ENCODE data around the gene KCNMB1. TPM values are rescaled to one million over a fixed set of nuclear protein-coding genes. Genes with fewer than 3 reads are reported as not detected.
A peak's percentile ranks its signal among the peaks of the same experiment; 100 is the strongest.

The KCNMB1 gene
- 3.4 and 4.6 TPM in 2 replicates for total RNA-seq (2013; cell fraction: nucleolus; rRNA removed)
- total RNA-seq (2014; rRNA removed) (1.9 and 2.5 TPM in 2 replicates), total RNA-seq (2014; rRNA removed; fragmentation: Illumina TruSeq; extraction: Trizol) (1.6 and 1.9 TPM in 2 replicates), total RNA-seq (2021) (3.5 and 3.8 TPM in 2 replicates), polyA plus RNA-seq (2011; rRNA removed) (1.2 TPM in 2 replicates), polyA plus RNA-seq (2014; fragmentation: Illumina TruSeq; extraction: Trizol) (1.9 and 3.6 TPM in 2 replicates), polyA plus RNA-seq (2014; fragmentation: Nextera tagmentation; extraction: Ambion mirVana) (1 to 10 TPM; 2.3 to 2.8 TPM), polyA plus RNA-seq (2014; rRNA removed) (2.7 and 2.9 TPM in 2 replicates), polyA plus RNA-seq (2016; fragmentation: Nextera tagmentation; extraction: Ambion mirVana) (1 to 10 TPM; 2.5 to 3.4 TPM), polyA minus RNA-seq (2011; rRNA and poly(A)+ RNA removed) (3.5 and 3.7 TPM in 2 replicates), Bru-seq, nascent RNA (percentile 60 among the genes with signal in this experiment), BruChase-seq, experiment 1, labeled RNA remaining after a 6-hour chase (percentile 57 among the genes with signal in this experiment), BruChase-seq, experiment 2, labeled RNA remaining after a 2-hour chase (percentile 51 among the genes with signal in this experiment)
- 0.73 TPM for polyA plus RNA-seq (2011; ENCODE audit: low read depth)
- polyA plus RNA-seq (2011; cell fraction: cytosol; rRNA removed): 1.8 TPM in 2 replicates
- polyA plus RNA-seq (2011; cell fraction: nucleus; rRNA removed): 6.1 TPM in 2 replicates
- 0.87 and 1.7 TPM in 2 replicates for polyA plus RNA-seq (2012)
- polyA minus RNA-seq (2011; cell fraction: cytosol; rRNA and poly(A)+ RNA removed): 0.31 and 0.40 TPM in 2 replicates
- polyA minus RNA-seq (2011; cell fraction: nucleus; rRNA and poly(A)+ RNA removed): 1.2 and 3.2 TPM in 2 replicates
- long read RNA-seq, experiment 1, full-length matches to known transcripts: 8 of 8 reads
- long read RNA-seq, experiment 1, partial matches to known transcripts: 0 of 8 reads
- long read RNA-seq, experiment 1, other reads (novel, unspliced or antisense): 0 of 8 reads
- long read RNA-seq, experiment 2, full-length matches to known transcripts: 6 of 7 reads
- long read RNA-seq, experiment 2, partial matches to known transcripts: 0 of 7 reads
- long read RNA-seq, experiment 2, other reads (novel, unspliced or antisense): 1 of 7 reads

- peak within 1 kb of the TSS; percentile 5; the same call in 1 of the 2 replicates for H3K4me3 ChIP-seq
- no peaks in the 10 kb centered on the region for H3K79me2 ChIP-seq (ENCODE audit: control insufficient read depth, insufficient read depth, low read length)
- H3K27me3 ChIP-seq (replicated peaks in 1 of 2; ENCODE audit: control insufficient read depth in 2 of 2, insufficient read depth in 2 of 2, low read length in 1 of 2): no peaks in the 10 kb centered on the region
- ChIA-PET SMC1A (ENCODE audit: uncharacterized antibody, unreplicated experiment) (interaction anchor here (0.6 to 3.6 kb wide), 14 partner anchors 9 to 736 kb away, joined by 3 to 16 read pairs (median 4); no protein-coding TSS in a partner anchor), RAD21 (ENCODE audit: unreplicated experiment) (interaction anchor here (1.0 to 4.2 kb wide), 10 partner anchors 15 to 163 kb away, joined by 3 to 21 read pairs (median 6); partner anchors contain the start of gene LCP2), POLR2A (interaction anchor here (0.6 to 1.3 kb wide), 5 partner anchors 8 to 999 kb away, joined by 3 to 4 read pairs (median 4); no protein-coding TSS in a partner anchor), CTCF (interaction anchor here (0.6 to 2.3 kb wide), 8 partner anchors 26 to 162 kb away, joined by 3 to 15 read pairs (median 4); no protein-coding TSS in a partner anchor)
- H3K4me2 ChIP-seq (ENCODE audit: control insufficient read depth, insufficient read depth): peak within 1 kb of the TSS; percentile 46
- H4K20me1 ChIP-seq (ENCODE audit: control insufficient read depth, insufficient read depth): no peaks in the 10 kb centered on the region
- peak within 1 kb of the TSS; percentile 22; the same call in 1 of the 2 replicates for H3K27ac ChIP-seq (ENCODE audit: control insufficient read depth, insufficient read depth)
- H3K9me3 ChIP-seq (replicated peaks; ENCODE audit: control insufficient read depth, insufficient read depth, low read length): no peaks in the 10 kb centered on the region
- FAIRE-seq: no peak
- no peaks in the 10 kb centered on the region for H3K36me3 ChIP-seq (ENCODE audit: control insufficient read depth in 2 of 2, insufficient read depth in 2 of 2, low read length in 1 of 2)
- peak; percentile 57 for ATAC-seq
- peak within 1 kb of the TSS; percentile 49 for H3K9ac ChIP-seq (ENCODE audit: control insufficient read depth, insufficient read depth, low read length)
- intact Hi-C loops (cut with micrococcal nuclease; ENCODE audit: unreplicated experiment): loop anchor here (5.0 kb wide), 1 partner anchor 57 kb away; no protein-coding TSS in a partner anchor
- peaks cover 20% of the 10 kb centered on the region for H3K4me1 ChIP-seq (ENCODE audit: control insufficient read depth, insufficient read depth, low read length)
- BruUV-seq (replicated peaks): TSS peak; percentile 62
- H2AFZ ChIP-seq (ENCODE audit: control insufficient read depth, low read depth, low read length): peak within 1 kb of the TSS; percentile 64
- no peak for DNase-seq (ENCODE audit: low read depth, low spot score)
- WGBS (ENCODE audit: insufficient coverage, insufficient replicate concordance, low lambda C conversion rate, missing lambda C conversion rate): 11% methylated on average over 15 of the region's 15 CpGs
- in situ Hi-C loops (cut with MboI): no loop called here
- TF ChIP-seq ELK1 (IDR thresholded peaks at IDR 0.05; ENCODE audit: low read depth, low read length) (peak; percentile 68), BCLAF1 (IDR thresholded peaks at IDR 0.05) (no peak), TBL1XR1 (IDR thresholded peaks at IDR 0.05; ENCODE audit: low read depth, low read length) (no peak), TAF1 (IDR thresholded peaks at IDR 0.05; ENCODE audit: borderline replicate concordance, low read depth, low read length) (peak; percentile 26; the same call in 1 of the 2 replicates), TCF3 (IDR thresholded peaks at IDR 0.05; ENCODE audit: borderline replicate concordance, insufficient read depth, low read depth, low read length) (no peak), ZBTB33 (IDR thresholded peaks at IDR 0.05) (no peak), PAX8 (IDR thresholded peaks at IDR 0.05) (no peak), SMC3 (IDR thresholded peaks at IDR 0.05; ENCODE audit: borderline replicate concordance, low read length) (no peak), SPI1 (IDR thresholded peaks at IDR 0.05; ENCODE audit: borderline replicate concordance, insufficient read depth, low read depth, low read length) (no peak), ATF3 (IDR thresholded peaks at IDR 0.05; ENCODE audit: borderline replicate concordance, extremely low read depth, low read depth, low read length) (no peak), ZZZ3 (IDR thresholded peaks at IDR 0.05; ENCODE audit: control insufficient read depth, insufficient read length, low read depth) (no peak)
Observed at GRCh38 chr5:170388818-170389549, at the start of gene KCNMB1. Gene KCNMB1 (minus strand): TSS chr5:170389367. CDS start chr5:170385447, 3,920 bp downstream.
